Measurements from ENCODE around the gene ITIH3.

GRCh38 chr3:52817221-52817620 lies 22.6 kb downstream of the ITIH3 start:
- TF ChIP-seq CTCF (IDR thresholded peaks at IDR 0.05) (no peak), ZFX (IDR thresholded peaks at IDR 0.05; ENCODE audit: borderline replicate concordance) (no peak)

Measured in 22Rv1 (cell line).